A549 (cell line): Measurements from ENCODE around the gene PRR13. TPM values are rescaled to one million over a fixed set of nuclear protein-coding genes. Genes with fewer than 3 reads are reported as not detected.
"Not testable (repeated sequence)": the region's sequence is repeated elsewhere in the genome, so short reads cannot be mapped to it uniquely, and the experiment has no call there.

ENCODE experiments used
- ATAC-seq, 2 experiments: fragments of 200-7000 bp in 1 of 2; fragments of >200 bp in 1 of 2; cut with Nextera tagmentation in 1 of 2; cut with Tn5 transposase in 1 of 2; 3 replicates each; pipeline versions ENCODE4 v1.8.0 to v1.9.1; 2018 to 2020; ENCODE audit warnings: mild to moderate bottlenecking in 1 of 2, moderate library complexity in 1 of 2
- CTCF ChIA-PET: fragments of 300-600 bp; sonication (Branson Sonifier 250); formaldehyde crosslinking; extraction: SDS; loops from one replicate; lab custom pipeline; 2021; ENCODE audit warnings: antibody characterized with exemption, inconsistent platforms; lab: Yijun Ruan, JAX
- POLR2A ChIA-PET: fragments of 350-600 bp; formaldehyde crosslinking; extraction: SDS; loops from one replicate; lab custom pipeline; 2021; ENCODE audit warnings: antibody characterized with exemption, inconsistent platforms; lab: Yijun Ruan, JAX
- DNase-seq, 2 experiments: peaks; one replicate each; pipeline versions ENCODE4 v3.0.0 to v3.0.0-alpha.2; 2011 to 2016; ENCODE audit warnings: low read depth in 1 of 2, low spot score in 1 of 2
- FAIRE-seq: peaks from 2 replicates; lab custom pipeline; 2011; peaks lifted over from hg19 to GRCh38; lab: Jason Lieb, UNC
- H3K27ac ChIP-seq, 2 experiments: fragments of >200 bp; sonication (Bioruptor Twin); formaldehyde crosslinking; 3 replicates each; pipeline ENCODE4 v1.5.1; 2016 to 2017
- H3K4me1 ChIP-seq: fragments of >200 bp; sonication (Bioruptor Twin); formaldehyde crosslinking; 3 replicates; pipeline ENCODE4 v1.6.1; 2016
- H3K4me2 ChIP-seq: fragments of >200 bp; sonication (Bioruptor Twin); formaldehyde crosslinking; 3 replicates; pipeline ENCODE4 v1.6.1; 2016
- H3K4me3 ChIP-seq: fragments of >200 bp; sonication (Bioruptor Twin); formaldehyde crosslinking; 3 replicates; pipeline ENCODE4 v1.5.1; 2016
- H3K9me3 ChIP-seq: fragments of >200 bp; sonication (Bioruptor Twin); formaldehyde crosslinking; 3 replicates; pipeline ENCODE4 v1.6.1; 2016
- BHLHE40 ChIP-seq: IDR thresholded peaks from 2 replicates; pipeline ENCODE4 v1.6.1; 2012; ENCODE audit warnings: low read depth, low read length, inconsistent platforms
- CHD4 ChIP-seq: fragments of 200-600 bp; sonication (generic); IDR thresholded peaks from 2 replicates; pipeline ENCODE4 v1.6.1; 2016; ENCODE audit warnings: antibody characterized with exemption, mild to moderate bottlenecking, borderline replicate concordance
- ESRRA ChIP-seq: fragments of 150-350 bp; IDR thresholded peaks from 2 replicates; pipeline ENCODE4 v1.6.1; 2014; ENCODE audit warnings: mild to moderate bottlenecking, low read length, borderline replicate concordance
- FOSB ChIP-seq: fragments of 250-450 bp; sonication (Bioruptor Pico); IDR thresholded peaks from 2 replicates; pipeline ENCODE4 v1.5.0; 2020; ENCODE audit warnings: mild to moderate bottlenecking, moderate library complexity
- GATA3 ChIP-seq: IDR thresholded peaks from 2 replicates; pipeline ENCODE4 v1.6.1; 2012; ENCODE audit warnings: borderline replicate concordance
- HDAC2 ChIP-seq: fragments of 200-600 bp; sonication (generic); IDR thresholded peaks from 2 replicates; pipeline ENCODE4 v1.6.1; 2016
- JUN ChIP-seq, 2 experiments: fragments of >200 bp; sonication (Bioruptor Twin); formaldehyde crosslinking; IDR thresholded peaks; 2 replicates in 1 of 2; 3 replicates in 1 of 2; pipeline ENCODE4 v1.6.1; 2016 to 2017
- KDM1A ChIP-seq: fragments of 200-600 bp; sonication (generic); IDR thresholded peaks from 2 replicates; pipeline ENCODE4 v1.6.1; 2016; ENCODE audit warnings: low read depth, mild to moderate bottlenecking
- MAZ ChIP-seq: fragments of 150-350 bp; IDR thresholded peaks from 2 replicates; pipeline ENCODE4 v1.6.1; 2014; ENCODE audit warnings: antibody characterized with exemption, low read depth, low read length, borderline replicate concordance
- NPAS2 ChIP-seq: fragments of 250-450 bp; sonication (Bioruptor Pico); IDR thresholded peaks from 2 replicates; pipeline ENCODE4 v1.8.0; 2022; ENCODE audit warnings: mild to moderate bottlenecking, moderate library complexity, borderline replicate concordance
- PHF8 ChIP-seq: fragments of 200-600 bp; sonication (generic); IDR thresholded peaks from 2 replicates; pipeline ENCODE4 v1.6.1; 2016; ENCODE audit warnings: low read depth, mild to moderate bottlenecking, antibody characterized with exemption, moderate library complexity, borderline replicate concordance
- POLR2AphosphoS2 ChIP-seq: conservative IDR thresholded peaks from 2 replicates; pipeline ENCODE4 v1.6.1; 2012; ENCODE audit warnings: low read length, improper control_type of control experiment, inconsistent platforms
- RAD21 ChIP-seq, 2 experiments: fragments of >200 bp in 1 of 2; sonication (Bioruptor Twin) in 1 of 2; formaldehyde crosslinking in 1 of 2; IDR thresholded peaks in 1 of 2; conservative IDR thresholded peaks in 1 of 2; 2 replicates in 1 of 2; 3 replicates in 1 of 2; pipeline ENCODE4 v1.6.1; 2012 to 2018; ENCODE audit warnings: inconsistent platforms in 1 of 2
- RARB ChIP-seq: fragments of 250-450 bp; sonication (Bioruptor Pico); IDR thresholded peaks from 2 replicates; pipeline ENCODE4 v1.8.0; 2021; ENCODE audit warnings: mild to moderate bottlenecking, moderate library complexity
- RCOR1 ChIP-seq: fragments of 150-350 bp; IDR thresholded peaks from 2 replicates; pipeline ENCODE4 v1.6.1; 2014; ENCODE audit warnings: antibody characterized with exemption, low read length, low read depth
- RNF2 ChIP-seq: fragments of 200-600 bp; sonication (generic); IDR thresholded peaks from 2 replicates; pipeline ENCODE4 v1.6.1; 2016; ENCODE audit warnings: low read depth, mild to moderate bottlenecking, antibody characterized with exemption, moderate library complexity, borderline replicate concordance
- SREBF2 ChIP-seq: fragments of 450-650 bp; IDR thresholded peaks from 2 replicates; pipeline ENCODE4 v1.6.1; 2014; ENCODE audit warnings: mild to moderate bottlenecking, moderate library complexity
- ZC3H11A ChIP-seq: fragments of 450-650 bp; IDR thresholded peaks from 2 replicates; pipeline ENCODE4 v1.6.1; 2014; ENCODE audit warnings: antibody characterized with exemption, mild to moderate bottlenecking
- WGBS: methylation state at CpG from one replicate; pipeline ENCODE4 v1.1.6; 2017; ENCODE audit errors: missing lambda C conversion rate; 5-methylcytosine and 5-hydroxymethylcytosine counted together
- polyA plus RNA-seq, 4 experiments: library from polyadenylated mRNA; depleted of rRNA in 3 of 4; stranded (reverse); fragments of >200 nt; fragmentation: RNase III in 1 of 4; extraction: RNeasy Plus Mini Kit Qiagen cat#74134 plus additional on column Dnase treatment in 1 of 4; gene quantifications; 2 replicates in 3 of 4; 3 replicates in 1 of 4; pipeline ENCODE4 v1.2.3, GENCODE V29; 2011 to 2017
- TF ChIP-seq, protein P1 (sequence below): fragments of >200 bp; sonication (Bioruptor Twin); formaldehyde crosslinking; IDR thresholded peaks from 3 replicates; pipeline ENCODE4 v1.6.1; 2016
- TF ChIP-seq, protein P2 (sequence below): fragments of 150-350 bp; IDR thresholded peaks from 2 replicates; pipeline ENCODE4 v1.6.1; 2014; ENCODE audit warnings: low read depth, mild to moderate bottlenecking, low read length
- TF ChIP-seq, protein P3 (sequence below): fragments of 450-650 bp; IDR thresholded peaks from 2 replicates; pipeline ENCODE4 v1.6.1; 2014; ENCODE audit warnings: antibody characterized with exemption
- TF ChIP-seq, protein P4 (sequence below): fragments of >200 bp; sonication (Bioruptor Twin); formaldehyde crosslinking; IDR thresholded peaks from 3 replicates; pipeline ENCODE4 v1.5.1; 2016
- TF ChIP-seq, protein P5 (sequence below): IDR thresholded peaks from 2 replicates; pipeline ENCODE4 v1.6.1; 2012; ENCODE audit warnings: low read depth, borderline replicate concordance

Gene PRR13
- polyA plus RNA-seq, 2 of the 4 experiments (the other 2 are of a cell fraction): 203 to 221 TPM

DNA sequence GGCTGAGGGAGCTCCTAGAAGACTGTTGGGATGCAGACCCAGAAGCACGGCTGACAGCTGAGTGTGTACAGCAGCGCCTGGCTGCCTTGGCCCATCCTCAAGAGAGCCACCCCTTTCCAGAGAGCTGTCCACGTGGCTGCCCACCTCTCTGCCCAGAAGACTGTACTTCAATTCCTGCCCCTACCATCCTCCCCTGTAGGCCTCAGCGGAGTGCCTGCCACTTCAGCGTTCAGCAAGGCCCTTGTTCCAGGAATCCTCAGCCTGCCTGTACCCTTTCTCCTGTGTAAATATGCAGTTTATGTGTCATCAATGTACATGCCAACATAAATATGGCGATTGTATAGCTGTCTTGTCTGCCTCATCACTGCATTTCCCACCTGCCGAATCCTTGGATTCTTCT, 10.3 kb upstream of the PRR13 start (continued):
- TF ChIP-seq, protein P1, sequence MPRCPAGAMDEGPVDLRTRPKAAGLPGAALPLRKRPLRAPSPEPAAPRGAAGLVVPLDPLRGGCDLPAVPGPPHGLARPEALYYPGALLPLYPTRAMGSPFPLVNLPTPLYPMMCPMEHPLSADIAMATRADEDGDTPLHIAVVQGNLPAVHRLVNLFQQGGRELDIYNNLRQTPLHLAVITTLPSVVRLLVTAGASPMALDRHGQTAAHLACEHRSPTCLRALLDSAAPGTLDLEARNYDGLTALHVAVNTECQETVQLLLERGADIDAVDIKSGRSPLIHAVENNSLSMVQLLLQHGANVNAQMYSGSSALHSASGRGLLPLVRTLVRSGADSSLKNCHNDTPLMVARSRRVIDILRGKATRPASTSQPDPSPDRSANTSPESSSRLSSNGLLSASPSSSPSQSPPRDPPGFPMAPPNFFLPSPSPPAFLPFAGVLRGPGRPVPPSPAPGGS: no peak
- TF ChIP-seq HDAC2 (no peak), PHF8 (no peak), GATA3 (0 out of 2 replicates have a peak, but pooled peaks have one; percentile 17), CHD4 (no peak), FOSB (CRISPR knock-in tag) (no peak), MAZ (no peak), POLR2AphosphoS2 (no peak)

DNA sequence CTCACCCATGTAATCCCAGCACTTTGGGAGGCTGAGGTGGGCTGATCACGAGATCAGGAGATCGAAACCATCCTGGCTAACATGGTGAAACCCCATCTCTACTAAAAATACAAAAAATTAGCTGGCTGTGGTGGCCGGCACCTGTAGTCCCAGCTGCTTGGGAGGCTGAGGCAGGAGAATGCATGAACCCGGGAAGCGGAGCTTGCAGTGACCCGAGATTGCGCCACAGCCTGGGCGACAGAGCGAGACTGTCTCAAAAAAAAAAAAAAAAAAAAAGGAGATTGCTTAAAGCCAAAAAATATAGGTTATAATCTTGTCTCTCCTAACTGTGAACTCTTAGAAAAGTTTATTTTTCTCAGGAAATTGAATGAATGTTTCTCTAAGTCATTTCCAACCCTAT, 6.2 kb upstream of the PRR13 start:
- CTCF ChIA-PET: interaction anchor here (16.7 kb wide), 1 partner anchor 83 kb away, joined by 408 read pairs; no protein-coding TSS in a partner anchor
- DNase-seq, H3K27ac ChIP-seq, ATAC-seq, POLR2A ChIA-PET, FAIRE-seq, H3K9me3 ChIP-seq, H3K4me2 ChIP-seq, H3K4me3 ChIP-seq: not testable (repeated sequence)
- WGBS: 95% methylated on average over 9 of the region's 9 CpGs
- peaks cover 12% of the 10 kb centered on the region for H3K4me1 ChIP-seq

DNA sequence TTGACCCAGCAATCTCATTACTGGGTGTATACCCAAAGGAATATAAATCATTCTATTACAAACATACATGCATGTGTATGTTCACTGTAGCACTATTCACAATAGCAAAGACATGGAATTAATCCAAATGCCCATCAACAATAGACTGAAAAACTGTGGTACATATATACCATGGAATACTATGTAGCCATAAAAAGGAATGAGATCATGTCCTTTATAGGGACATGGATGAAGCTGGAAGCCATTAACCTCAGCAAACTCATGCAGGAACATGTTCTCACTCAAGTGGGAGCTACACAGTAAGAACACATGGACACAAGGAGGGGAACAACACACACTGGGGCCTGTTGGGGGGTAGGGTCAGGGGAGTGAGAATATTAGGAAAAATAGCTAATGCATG, 2.0 kb upstream of the PRR13 start:
- not testable (repeated sequence) for FAIRE-seq, DNase-seq, ATAC-seq, H3K4me3 ChIP-seq, H3K4me2 ChIP-seq, H3K27ac ChIP-seq, H3K9me3 ChIP-seq
- POLR2A ChIA-PET: interaction anchor here (2.1 to 2.3 kb wide), 2 partner anchors 12 to 62 kb away, joined by 12 to 29 read pairs; partner anchors contain the start of gene TARBP2
- H3K4me1 ChIP-seq: peaks cover 23% of the 10 kb centered on the region
- CTCF ChIA-PET: interaction anchor here (0.7 to 2.1 kb wide), 6 partner anchors 11 to 115 kb away, joined by 3 to 7 read pairs (median 4); no protein-coding TSS in a partner anchor
- 0 out of 2 replicates have a peak, but pooled peaks have one; percentile 32 for TF ChIP-seq KDM1A

DNA sequence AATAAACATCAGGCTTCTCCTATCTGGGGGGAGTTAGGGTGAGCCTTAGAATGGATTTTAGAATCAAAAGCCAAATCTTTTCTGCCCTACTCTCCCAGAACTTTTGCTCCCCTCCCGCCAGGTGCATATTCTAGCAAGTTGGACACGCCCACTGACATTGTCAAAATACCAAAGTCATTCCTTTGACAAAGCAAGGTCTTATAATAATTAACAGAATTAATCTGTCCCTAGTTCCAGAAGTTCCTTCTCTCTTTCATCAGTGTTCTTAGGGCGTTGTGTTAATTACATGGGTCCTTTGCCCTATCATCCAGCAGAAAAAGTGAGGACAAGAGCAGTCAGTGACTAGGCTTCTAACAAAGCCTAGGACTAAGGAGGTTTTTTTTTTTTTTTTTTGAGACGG, 2.4 kb downstream of the PRR13 start:
- CTCF ChIA-PET: interaction anchor here (0.7 kb wide), 1 partner anchor 57 kb away, joined by 3 read pairs; the partner anchor contains the start of gene TARBP2
- peak overlapping the region; percentile 89 for H3K4me2 ChIP-seq
- WGBS: 88% methylated on average over 4 of the region's 4 CpGs
- no peak for ATAC-seq
- no peak overlapping the region for H3K4me3 ChIP-seq
- no peak for DNase-seq
- no peaks in the 10 kb centered on the region for H3K9me3 ChIP-seq
- H3K27ac ChIP-seq: no peak overlapping the region
- peaks cover 26% of the 10 kb centered on the region for H3K4me1 ChIP-seq
- no peak for FAIRE-seq
- POLR2A ChIA-PET: no interaction called here
- TF ChIP-seq RAD21 (conservative IDR thresholded peaks at IDR 0.05 in 1 of 2, IDR thresholded peaks at IDR 0.05 in 1 of 2): no peak
- TF ChIP-seq, protein P2, sequence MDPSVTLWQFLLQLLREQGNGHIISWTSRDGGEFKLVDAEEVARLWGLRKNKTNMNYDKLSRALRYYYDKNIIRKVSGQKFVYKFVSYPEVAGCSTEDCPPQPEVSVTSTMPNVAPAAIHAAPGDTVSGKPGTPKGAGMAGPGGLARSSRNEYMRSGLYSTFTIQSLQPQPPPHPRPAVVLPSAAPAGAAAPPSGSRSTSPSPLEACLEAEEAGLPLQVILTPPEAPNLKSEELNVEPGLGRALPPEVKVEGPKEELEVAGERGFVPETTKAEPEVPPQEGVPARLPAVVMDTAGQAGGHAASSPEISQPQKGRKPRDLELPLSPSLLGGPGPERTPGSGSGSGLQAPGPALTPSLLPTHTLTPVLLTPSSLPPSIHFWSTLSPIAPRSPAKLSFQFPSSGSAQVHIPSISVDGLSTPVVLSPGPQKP: no peak
- TF ChIP-seq NPAS2: no peak
- TF ChIP-seq, protein P3, sequence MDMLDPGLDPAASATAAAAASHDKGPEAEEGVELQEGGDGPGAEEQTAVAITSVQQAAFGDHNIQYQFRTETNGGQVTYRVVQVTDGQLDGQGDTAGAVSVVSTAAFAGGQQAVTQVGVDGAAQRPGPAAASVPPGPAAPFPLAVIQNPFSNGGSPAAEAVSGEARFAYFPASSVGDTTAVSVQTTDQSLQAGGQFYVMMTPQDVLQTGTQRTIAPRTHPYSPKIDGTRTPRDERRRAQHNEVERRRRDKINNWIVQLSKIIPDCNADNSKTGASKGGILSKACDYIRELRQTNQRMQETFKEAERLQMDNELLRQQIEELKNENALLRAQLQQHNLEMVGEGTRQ: no peak
- TF ChIP-seq, protein P4, sequence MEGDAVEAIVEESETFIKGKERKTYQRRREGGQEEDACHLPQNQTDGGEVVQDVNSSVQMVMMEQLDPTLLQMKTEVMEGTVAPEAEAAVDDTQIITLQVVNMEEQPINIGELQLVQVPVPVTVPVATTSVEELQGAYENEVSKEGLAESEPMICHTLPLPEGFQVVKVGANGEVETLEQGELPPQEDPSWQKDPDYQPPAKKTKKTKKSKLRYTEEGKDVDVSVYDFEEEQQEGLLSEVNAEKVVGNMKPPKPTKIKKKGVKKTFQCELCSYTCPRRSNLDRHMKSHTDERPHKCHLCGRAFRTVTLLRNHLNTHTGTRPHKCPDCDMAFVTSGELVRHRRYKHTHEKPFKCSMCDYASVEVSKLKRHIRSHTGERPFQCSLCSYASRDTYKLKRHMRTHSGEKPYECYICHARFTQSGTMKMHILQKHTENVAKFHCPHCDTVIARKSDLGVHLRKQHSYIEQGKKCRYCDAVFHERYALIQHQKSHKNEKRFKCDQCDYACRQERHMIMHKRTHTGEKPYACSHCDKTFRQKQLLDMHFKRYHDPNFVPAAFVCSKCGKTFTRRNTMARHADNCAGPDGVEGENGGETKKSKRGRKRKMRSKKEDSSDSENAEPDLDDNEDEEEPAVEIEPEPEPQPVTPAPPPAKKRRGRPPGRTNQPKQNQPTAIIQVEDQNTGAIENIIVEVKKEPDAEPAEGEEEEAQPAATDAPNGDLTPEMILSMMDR: no peak
- TF ChIP-seq ZC3H11A: no peak
- no peak for TF ChIP-seq JUN (IDR thresholded peaks at IDR 0.05)
- TF ChIP-seq, protein P5, sequence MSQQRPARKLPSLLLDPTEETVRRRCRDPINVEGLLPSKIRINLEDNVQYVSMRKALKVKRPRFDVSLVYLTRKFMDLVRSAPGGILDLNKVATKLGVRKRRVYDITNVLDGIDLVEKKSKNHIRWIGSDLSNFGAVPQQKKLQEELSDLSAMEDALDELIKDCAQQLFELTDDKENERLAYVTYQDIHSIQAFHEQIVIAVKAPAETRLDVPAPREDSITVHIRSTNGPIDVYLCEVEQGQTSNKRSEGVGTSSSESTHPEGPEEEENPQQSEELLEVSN: no peak
- TF ChIP-seq RARB: no peak
- TF ChIP-seq HDAC2: no peak
- TF ChIP-seq SREBF2: no peak
- TF ChIP-seq RCOR1: no peak
- TF ChIP-seq MAZ: no peak
- TF ChIP-seq RNF2: no peak
- TF ChIP-seq ESRRA: no peak
- no peak for TF ChIP-seq BHLHE40
